ENCODE data around the gene ERICH3. TPM values are rescaled to one million over a fixed set of nuclear protein-coding genes. Genes with fewer than 3 reads are reported as not detected.

Gene ERICH3
- total RNA-seq, 1 experiment from 2014 or later: not detected

GRCh38 chr1:74579425-74579824 is 94.2 kb downstream of the ERICH3 start:
- no peak overlapping the region for H2BK120ac ChIP-seq (ENCODE audit: low read depth, low read length, poor library complexity, severe bottlenecking)
- H3K9me3 Mint-ChIP-seq: no peaks in the 10 kb centered on the region
- no peaks in the 10 kb centered on the region for H3K9me3 ChIP-seq (ENCODE audit: control insufficient read depth, low read depth, low read length)
- no peaks in the 10 kb centered on the region for H3K4me1 ChIP-seq (ENCODE audit: insufficient read depth, low read length)
- H3K4me3 Mint-ChIP-seq: no peak overlapping the region
- H3K4me2 ChIP-seq (ENCODE audit: insufficient read depth, insufficient read length, low read length): no peak overlapping the region
- DNase-seq: no peak
- H3K27me3 Mint-ChIP-seq (ENCODE audit: low read depth): no peaks in the 10 kb centered on the region
- H4K20me1 ChIP-seq (ENCODE audit: control insufficient read depth, insufficient read depth, insufficient read length): no peaks in the 10 kb centered on the region
- no peak overlapping the region for H2BK20ac ChIP-seq (ENCODE audit: low read depth, low read length, poor library complexity, severe bottlenecking)
- no peak overlapping the region for H4K8ac ChIP-seq (replicated peaks; ENCODE audit: insufficient read length, low read depth, low read length)
- no peak overlapping the region for H3K56ac ChIP-seq (ENCODE audit: insufficient read length, low read depth, low read length)
- TF ChIP-seq, protein P1, sequence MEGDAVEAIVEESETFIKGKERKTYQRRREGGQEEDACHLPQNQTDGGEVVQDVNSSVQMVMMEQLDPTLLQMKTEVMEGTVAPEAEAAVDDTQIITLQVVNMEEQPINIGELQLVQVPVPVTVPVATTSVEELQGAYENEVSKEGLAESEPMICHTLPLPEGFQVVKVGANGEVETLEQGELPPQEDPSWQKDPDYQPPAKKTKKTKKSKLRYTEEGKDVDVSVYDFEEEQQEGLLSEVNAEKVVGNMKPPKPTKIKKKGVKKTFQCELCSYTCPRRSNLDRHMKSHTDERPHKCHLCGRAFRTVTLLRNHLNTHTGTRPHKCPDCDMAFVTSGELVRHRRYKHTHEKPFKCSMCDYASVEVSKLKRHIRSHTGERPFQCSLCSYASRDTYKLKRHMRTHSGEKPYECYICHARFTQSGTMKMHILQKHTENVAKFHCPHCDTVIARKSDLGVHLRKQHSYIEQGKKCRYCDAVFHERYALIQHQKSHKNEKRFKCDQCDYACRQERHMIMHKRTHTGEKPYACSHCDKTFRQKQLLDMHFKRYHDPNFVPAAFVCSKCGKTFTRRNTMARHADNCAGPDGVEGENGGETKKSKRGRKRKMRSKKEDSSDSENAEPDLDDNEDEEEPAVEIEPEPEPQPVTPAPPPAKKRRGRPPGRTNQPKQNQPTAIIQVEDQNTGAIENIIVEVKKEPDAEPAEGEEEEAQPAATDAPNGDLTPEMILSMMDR (conservative IDR thresholded peaks at IDR 0.05): no peak
- no peak overlapping the region for H3K4ac ChIP-seq (ENCODE audit: low read depth, low read length)
- H3K36me3 Mint-ChIP-seq (ENCODE audit: insufficient read depth in 1 of 3, low read depth in 3 of 3): no peaks in the 10 kb centered on the region
- no peak overlapping the region for H2BK12ac ChIP-seq (ENCODE audit: insufficient read length, low read depth, low read length)
- no peak overlapping the region for H3K14ac ChIP-seq (ENCODE audit: insufficient read depth, low read length)
- no peak overlapping the region for H3K9ac ChIP-seq (ENCODE audit: extremely low read depth, insufficient read length, low read length)
- no peak overlapping the region for H3T11ph ChIP-seq (ENCODE audit: low read length)
- H2AFZ ChIP-seq (ENCODE audit: low read length): no peak overlapping the region
- no peak overlapping the region for H3K23ac ChIP-seq (ENCODE audit: insufficient read length, low read depth, low read length)
- no peak overlapping the region for H3K27ac ChIP-seq (ENCODE audit: insufficient read length, low read depth, low read length)
- H3K27ac Mint-ChIP-seq: no peak overlapping the region
- H2BK5ac ChIP-seq (ENCODE audit: insufficient read length, low read length): no peak overlapping the region
- H3K79me1 ChIP-seq (ENCODE audit: insufficient read depth, low read depth, low read length, poor library complexity, severe bottlenecking): no peaks in the 10 kb centered on the region
- H3K18ac ChIP-seq (ENCODE audit: insufficient read length, low read depth, low read length): no peak overlapping the region
- peaks cover 5 to 6% of the 10 kb centered on the region in 2 experiments; a peak in 1 of 4 replicates for H3K4me1 Mint-ChIP-seq
- H3K23me2 ChIP-seq (ENCODE audit: insufficient read length, low read depth, low read length, poor library complexity, severe bottlenecking): no peaks in the 10 kb centered on the region
- H4K5ac ChIP-seq (ENCODE audit: insufficient read length, low read depth, low read length): no peak overlapping the region
- H2BK15ac ChIP-seq (ENCODE audit: low read depth, low read length): no peak overlapping the region
- no peaks in the 10 kb centered on the region; the same call in 1 of the 2 replicates for H3K27me3 ChIP-seq (ENCODE audit: insufficient read depth, low read length)
- H3K79me2 ChIP-seq (ENCODE audit: insufficient read depth, low read length): no peaks in the 10 kb centered on the region
- no peak overlapping the region for H2AK5ac ChIP-seq (ENCODE audit: insufficient read length, low read length)
- H4K91ac ChIP-seq (ENCODE audit: insufficient read length, low read depth, low read length): no peak overlapping the region
- WGBS (ENCODE audit: extremely low coverage, insufficient read length, low lambda C conversion rate): no CpG with 5 or more reads among the region's 3 CpGs

Measured in H9 (cell line).